Adrenal gland (tissue), 5 donors: ENCODE results near the gene PTX3.

Source experiments
- CTCF ChIP-seq, 6 experiments: fragments of 450-650 bp in 4 of 6; fragments of 200-600 bp in 2 of 6; sonication (generic) in 1 of 6; IDR thresholded peaks; 1 replicate in 5 of 6; 2 replicates in 1 of 6; pipeline versions ENCODE4 v1.5.1 to v1.8.0; 2016 to 2021; ENCODE audit warnings: antibody characterized with exemption in 6 of 6, mild to moderate bottlenecking in 2 of 6, moderate library complexity in 1 of 6
- POLR2A ChIP-seq, 2 donors: fragments of 450-650 bp; IDR thresholded peaks; one replicate each; pipeline ENCODE4 v1.6.1; 2017; ENCODE audit warnings: antibody characterized with exemption in 2 of 2, mild to moderate bottlenecking in 2 of 2, moderate library complexity in 1 of 2
- donor health status: DM: no; HTN: no; CAD: no.

DNA sequence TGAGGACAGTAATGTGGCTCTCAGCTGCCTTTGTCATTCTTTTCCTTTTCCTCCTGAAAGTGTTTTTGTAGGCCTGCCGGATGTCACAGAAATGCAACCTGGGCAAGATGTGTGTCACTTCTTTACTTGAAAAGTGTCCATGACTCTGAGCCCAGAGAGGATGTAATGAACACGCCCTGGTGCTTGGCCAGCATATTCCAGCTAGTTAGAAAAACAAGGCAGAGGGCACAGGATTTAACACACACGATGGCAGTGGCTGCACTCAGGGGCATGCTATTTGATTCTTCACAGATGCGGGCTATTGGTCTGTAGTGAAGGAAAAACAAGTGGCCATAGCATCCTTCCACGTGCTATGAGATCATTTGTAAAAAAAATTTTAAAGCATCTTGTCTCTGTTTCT is 30.3 kb upstream of the PTX3 start:
- no peak for TF ChIP-seq CTCF (IDR thresholded peaks at IDR 0.05)
- TF ChIP-seq POLR2A (IDR thresholded peaks at IDR 0.05) = no peak
